OCI-LY1 (cell line): ENCODE results near the gene FGF14.

Experiments
- H2AFZ ChIP-seq: fragments of 200-600 bp; sonication (generic), shearing (Covaris generic); 2 replicates; pipeline ENCODE4 v1.6.0; 2014; ENCODE audit warnings: antibody characterized with exemption, mild to moderate bottlenecking, low read length
- H3F3A ChIP-seq: fragments of 200-600 bp; sonication (generic), shearing (Covaris generic); 2 replicates; pipeline ENCODE4 v1.6.0; 2014; ENCODE audit warnings: mild to moderate bottlenecking, antibody characterized with exemption, low read length, moderate library complexity; ENCODE audit not compliant: insufficient read depth
- H3K27ac ChIP-seq: fragments of 200-600 bp; sonication (generic); 2 replicates; pipeline ENCODE4 v1.5.1; 2014; ENCODE audit warnings: low read length, mixed run types, mild to moderate bottlenecking, low read depth; ENCODE audit not compliant: poor library complexity, severe bottlenecking
- H3K27me3 ChIP-seq: fragments of 200-600 bp; sonication (generic); 2 replicates; pipeline ENCODE4 v1.6.0; 2014; ENCODE audit warnings: antibody characterized with exemption, mild to moderate bottlenecking, low read length, moderate library complexity; ENCODE audit not compliant: insufficient read depth
- H3K36me3 ChIP-seq: fragments of 200-600 bp; sonication (generic); 2 replicates; pipeline ENCODE4 v1.6.1; 2014; ENCODE audit warnings: mild to moderate bottlenecking, antibody characterized with exemption, low read length, moderate library complexity, mixed read lengths; ENCODE audit not compliant: insufficient read depth
- H3K4me1 ChIP-seq: fragments of 200-600 bp; sonication (generic); 2 replicates; pipeline ENCODE4 v1.5.1; 2014; ENCODE audit warnings: mild to moderate bottlenecking, low read length, moderate library complexity; ENCODE audit not compliant: insufficient read depth, severe bottlenecking
- H3K4me2 ChIP-seq: fragments of 200-600 bp; sonication (generic), shearing (Covaris generic); 2 replicates; pipeline ENCODE4 v1.6.1; 2014; ENCODE audit warnings: low read length
- H3K4me3 ChIP-seq: fragments of 200-600 bp; sonication (generic); 2 replicates; pipeline ENCODE4 v1.5.1; 2014; ENCODE audit warnings: low read length, low read depth, mild to moderate bottlenecking, mixed read lengths; ENCODE audit not compliant: poor library complexity, severe bottlenecking
- H3K79me2 ChIP-seq: fragments of 200-600 bp; shearing (Covaris generic); 2 replicates; pipeline ENCODE4 v1.6.1; 2016; ENCODE audit warnings: mixed run types, low read length, mixed read lengths; ENCODE audit not compliant: insufficient read depth
- H3K9ac ChIP-seq: fragments of 200-600 bp; sonication (generic), shearing (Covaris generic); 2 replicates; pipeline ENCODE4 v1.6.1; 2014; ENCODE audit warnings: mild to moderate bottlenecking, low read length, mixed read lengths
- H3K9me2 ChIP-seq: fragments of 200-600 bp; sonication (generic), shearing (Covaris generic); 2 replicates; pipeline ENCODE4 v1.6.1; 2014; ENCODE audit warnings: low read depth, mild to moderate bottlenecking, low read length, mixed read lengths
- H3K9me3 ChIP-seq: fragments of 200-600 bp; shearing (Covaris generic); 2 replicates; pipeline ENCODE4 v1.6.1; 2014; ENCODE audit warnings: low read length, mixed read lengths
- H4K20me1 ChIP-seq: fragments of 200-600 bp; sonication (generic), shearing (Covaris generic); 2 replicates; pipeline ENCODE4 v1.6.0; 2016; ENCODE audit warnings: mild to moderate bottlenecking, low read length; ENCODE audit not compliant: insufficient read depth
- CTCF ChIP-seq: fragments of 200-600 bp; sonication (generic), shearing (Covaris generic); IDR thresholded peaks from 2 replicates; pipeline ENCODE4 v1.5.1; 2017; ENCODE audit warnings: mild to moderate bottlenecking, antibody characterized with exemption, low read length, moderate library complexity, mixed read lengths
- EZH2 ChIP-seq: fragments of 200-600 bp; sonication (generic), shearing (Covaris generic); IDR thresholded peaks from 2 replicates; pipeline ENCODE4 v1.8.0; 2017; ENCODE audit warnings: borderline replicate concordance, mixed run types, mild to moderate bottlenecking, antibody characterized with exemption, low read length, moderate library complexity, mixed read lengths

The FGF14 gene

GRCh38 chr13:102214956-102215355 lies 186.9 kb downstream of the FGF14 start:
- Histone ChIP-seq H4K20me1 (no peaks in the 10 kb centered on the region), H3K9me2 (no peaks in the 10 kb centered on the region), H3K27me3 (no peaks in the 10 kb centered on the region), H3F3A (no peaks in the 10 kb centered on the region), H3K4me1 (no peaks in the 10 kb centered on the region), H2AFZ (no peak overlapping the region), H3K4me3 (no peak overlapping the region), H3K79me2 (no peaks in the 10 kb centered on the region), H3K9ac (no peak overlapping the region), H3K36me3 (no peaks in the 10 kb centered on the region), H3K4me2 (no peak overlapping the region), H3K9me3 (no peaks in the 10 kb centered on the region), H3K27ac (no peak overlapping the region)
- TF ChIP-seq EZH2, result no peak
- no peak for TF ChIP-seq CTCF

- H3K9ac ChIP-seq, result no peak overlapping the region
- no peaks in the 10 kb centered on the region for H3K36me3 ChIP-seq
- no peak overlapping the region for H3K4me3 ChIP-seq
- H3K9me2 ChIP-seq, result no peaks in the 10 kb centered on the region
- H2AFZ ChIP-seq, result no peak overlapping the region
- TF ChIP-seq EZH2 (no peak), CTCF (no peak)
- no peak overlapping the region for H3K27ac ChIP-seq
- H3K27me3 ChIP-seq, result no peaks in the 10 kb centered on the region
- no peaks in the 10 kb centered on the region for H3F3A ChIP-seq
- H3K4me1 ChIP-seq, result no peaks in the 10 kb centered on the region
- H3K4me2 ChIP-seq, result no peak overlapping the region
- no peaks in the 10 kb centered on the region for H4K20me1 ChIP-seq
- H3K79me2 ChIP-seq, result no peaks in the 10 kb centered on the region
- H3K9me3 ChIP-seq, result no peaks in the 10 kb centered on the region
Measured at GRCh38 chr13:102212729-102213128, 189.1 kb downstream of the FGF14 start.

GRCh38 chr13:102208347-102208746 lies 193.5 kb downstream of the FGF14 start:
- H2AFZ ChIP-seq, result no peak overlapping the region
- no peak for TF ChIP-seq CTCF
- TF ChIP-seq EZH2, result no peak
- H3K27ac ChIP-seq, result no peak overlapping the region
- H3K4me3 ChIP-seq, result no peak overlapping the region
- no peaks in the 10 kb centered on the region for H4K20me1 ChIP-seq
- H3K9ac ChIP-seq, result no peak overlapping the region
- H3K4me2 ChIP-seq, result no peak overlapping the region
- H3F3A ChIP-seq, result no peaks in the 10 kb centered on the region
- no peaks in the 10 kb centered on the region for H3K27me3 ChIP-seq
- H3K36me3 ChIP-seq, result no peaks in the 10 kb centered on the region
- no peaks in the 10 kb centered on the region for H3K9me3 ChIP-seq
- no peaks in the 10 kb centered on the region for H3K9me2 ChIP-seq
- no peaks in the 10 kb centered on the region for H3K79me2 ChIP-seq
- no peaks in the 10 kb centered on the region for H3K4me1 ChIP-seq
